Ammon's horn (tissue), 1 donor: ENCODE results near the gene UNC5A.

Experiments used
- DNase-seq: peaks from one replicate; pipeline ENCODE4 v3.0.0-alpha.2; 2016; ENCODE audit warnings: low spot score

UNC5A gene

DNA sequence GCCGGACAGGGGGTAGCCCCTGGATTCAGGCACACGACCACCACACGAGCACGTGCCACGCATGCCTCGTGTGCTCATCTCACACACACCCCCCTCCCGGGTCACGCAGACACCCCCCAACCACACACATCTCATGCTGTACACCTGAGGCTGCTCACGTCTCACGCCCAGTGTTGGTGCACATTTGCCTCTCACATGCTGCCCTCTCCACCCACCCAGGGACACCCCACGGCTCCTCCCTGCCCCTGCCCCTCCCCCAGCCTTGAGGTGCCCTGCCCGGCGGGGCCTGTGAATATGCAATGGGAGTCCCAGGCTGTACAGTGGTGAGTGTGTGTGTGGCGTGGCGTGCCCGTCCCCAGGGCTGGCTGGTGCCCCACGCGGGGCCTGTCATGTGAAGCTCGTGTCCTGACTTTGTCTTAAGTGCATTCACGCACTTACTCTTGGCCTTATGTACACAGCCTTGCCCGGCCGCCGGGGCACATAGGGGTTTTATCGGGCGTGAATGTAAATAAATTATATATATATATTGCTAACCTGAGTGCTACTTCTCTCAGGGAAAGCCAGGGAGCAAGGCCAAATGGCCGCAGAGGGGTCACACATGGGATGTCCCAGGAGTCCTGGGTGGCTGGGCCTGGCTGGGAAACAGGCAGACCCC, 70.1 kb downstream of the UNC5A start:
- no peak for DNase-seq

DNA sequence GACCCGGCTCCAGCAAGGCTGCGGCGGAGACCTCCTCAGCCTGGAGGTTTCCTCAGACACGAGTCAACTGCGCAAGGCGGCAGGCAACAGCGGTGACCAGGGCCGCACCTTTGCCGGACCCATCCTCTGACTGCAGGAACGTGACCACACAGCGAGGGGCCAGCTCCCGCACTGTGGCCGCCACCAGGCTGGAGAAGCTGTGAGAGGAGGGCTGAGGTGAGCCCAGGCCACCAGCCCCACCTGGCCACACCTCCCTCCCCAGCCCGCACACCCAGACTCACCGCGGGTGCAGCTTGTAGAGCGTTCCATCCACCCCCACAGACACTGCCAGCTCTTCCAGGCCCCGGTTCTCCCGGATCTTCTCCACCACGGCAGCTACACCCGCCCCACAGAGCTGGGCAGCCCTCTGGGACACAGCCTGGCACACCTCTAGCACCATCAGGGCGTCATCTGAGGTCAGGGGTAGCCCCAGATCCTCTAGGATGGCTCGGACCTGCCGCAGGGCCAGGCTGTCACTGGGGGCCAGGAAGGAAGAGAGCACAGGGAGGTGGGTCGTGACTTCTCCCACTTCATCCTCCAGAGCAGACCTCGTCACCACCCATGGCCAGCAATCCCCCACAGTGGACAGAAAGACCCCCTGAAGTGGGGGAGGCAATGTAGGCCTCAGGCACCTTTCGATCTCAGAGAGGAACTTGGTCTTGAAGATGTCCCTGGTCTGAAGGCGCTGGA, 70.8 kb downstream of the UNC5A start:
- DNase-seq, result no peak

DNA sequence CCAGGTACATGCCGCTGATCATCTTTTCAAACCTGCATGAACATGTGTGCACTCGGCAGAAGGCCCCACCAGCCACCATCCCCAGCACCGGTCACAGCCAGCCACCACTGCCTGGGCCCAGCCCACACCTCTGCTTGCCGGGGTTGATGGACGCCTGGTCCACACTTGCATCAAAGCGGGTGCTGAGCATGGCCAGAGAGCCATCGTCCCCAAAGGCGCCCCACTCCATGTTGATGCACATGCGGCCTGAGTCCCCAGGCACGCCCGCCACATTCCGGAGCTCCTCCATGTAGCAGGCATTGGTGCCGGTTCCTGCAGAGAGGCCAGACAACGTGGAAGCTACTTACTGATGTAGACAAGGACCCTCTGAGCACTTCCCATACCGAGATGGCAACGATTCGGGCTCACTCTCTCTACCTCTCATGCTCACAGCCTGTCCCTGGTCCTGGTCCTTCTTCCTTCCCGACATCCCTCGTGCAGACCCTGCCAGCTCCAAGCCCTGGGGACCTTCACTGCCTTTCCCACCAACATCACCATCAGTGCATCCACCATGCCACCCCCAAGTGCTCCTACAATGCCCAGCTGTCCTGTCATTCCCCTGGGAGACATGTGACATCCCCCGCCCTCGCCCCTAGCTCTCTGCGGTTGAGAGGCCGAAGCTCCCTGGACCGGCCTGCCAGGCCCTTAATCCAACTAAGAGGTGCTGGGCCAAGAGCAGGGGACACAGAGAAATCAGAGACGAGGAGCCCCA, 71.6 kb downstream of the UNC5A start:
- no peak for DNase-seq

DNA sequence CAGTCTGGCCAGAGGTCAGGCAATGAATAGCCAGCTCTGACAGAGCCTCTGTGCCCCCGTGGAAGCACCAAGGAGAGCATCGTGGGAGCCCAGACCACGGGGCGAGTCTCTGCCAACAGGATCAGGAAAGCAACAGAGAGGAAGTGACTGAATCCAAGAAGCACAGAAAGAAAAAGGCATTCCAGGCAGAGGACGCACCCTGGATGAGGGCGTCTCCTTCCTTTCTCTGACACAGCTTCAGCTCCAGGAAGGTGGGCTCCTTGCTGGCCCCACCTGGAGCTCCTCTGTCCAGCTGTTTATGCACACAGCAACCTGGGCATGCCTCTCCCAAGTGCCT, 72.2 kb downstream of the UNC5A start:
- no peak for DNase-seq

DNA sequence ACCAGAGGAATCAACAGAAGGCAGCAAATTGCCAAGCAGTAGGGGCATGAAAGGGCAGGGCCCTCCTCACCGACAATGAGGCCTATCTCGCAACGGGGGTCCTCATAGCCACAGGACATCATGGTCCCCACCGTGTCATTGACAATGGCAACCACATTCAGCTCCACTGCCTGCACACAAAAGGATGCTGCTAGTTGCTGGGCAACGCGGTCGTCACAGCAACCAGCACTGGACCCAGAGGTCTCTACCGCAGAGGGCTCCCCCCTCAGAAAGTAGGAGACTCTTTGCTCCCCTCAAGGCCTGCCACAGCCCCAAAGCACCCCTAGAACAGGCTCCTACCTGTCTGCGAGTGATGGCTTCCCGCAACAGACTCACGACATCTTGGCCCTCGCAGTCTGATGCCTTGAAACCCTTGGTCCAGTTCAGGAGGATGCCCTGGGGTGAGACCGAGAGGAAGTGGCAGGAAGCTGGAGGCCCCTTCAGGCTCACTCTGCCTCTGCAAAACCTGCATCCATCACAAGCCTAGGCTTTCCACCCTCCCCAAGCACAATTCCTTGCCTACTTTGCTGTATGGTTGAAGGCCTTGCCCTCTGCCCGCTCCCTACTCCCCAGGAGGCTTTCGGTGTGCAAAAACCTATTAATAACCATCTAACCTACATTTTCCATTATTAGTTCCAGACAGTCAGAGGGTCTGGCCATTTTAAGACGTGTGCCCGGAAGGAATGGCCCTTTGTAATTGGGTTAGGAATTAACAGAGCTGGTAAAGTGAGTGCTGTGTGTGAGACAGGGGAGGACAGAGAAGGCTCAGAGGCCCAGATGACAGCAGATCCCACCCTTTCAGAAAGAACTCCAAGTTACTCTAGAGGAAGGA, 73.6 kb downstream of the UNC5A start:
- DNase-seq, result no peak

DNA sequence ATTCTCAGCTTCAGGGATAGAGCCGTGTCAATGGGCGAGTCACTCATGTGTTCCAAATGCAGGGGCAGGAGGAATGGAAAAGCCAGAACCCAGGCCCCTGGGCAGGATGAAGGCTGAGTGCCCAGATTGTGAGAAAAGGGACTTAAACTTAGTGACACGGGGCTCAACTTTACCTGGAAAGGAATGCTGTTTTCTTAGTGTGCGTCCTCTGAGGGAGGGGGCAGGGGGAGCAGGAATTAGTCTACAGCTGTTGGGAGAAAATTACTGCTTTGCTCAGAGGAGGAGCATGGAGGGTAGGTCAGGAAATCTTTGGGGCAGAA, 74.2 kb downstream of the UNC5A start:
- DNase-seq, result no peak

DNA sequence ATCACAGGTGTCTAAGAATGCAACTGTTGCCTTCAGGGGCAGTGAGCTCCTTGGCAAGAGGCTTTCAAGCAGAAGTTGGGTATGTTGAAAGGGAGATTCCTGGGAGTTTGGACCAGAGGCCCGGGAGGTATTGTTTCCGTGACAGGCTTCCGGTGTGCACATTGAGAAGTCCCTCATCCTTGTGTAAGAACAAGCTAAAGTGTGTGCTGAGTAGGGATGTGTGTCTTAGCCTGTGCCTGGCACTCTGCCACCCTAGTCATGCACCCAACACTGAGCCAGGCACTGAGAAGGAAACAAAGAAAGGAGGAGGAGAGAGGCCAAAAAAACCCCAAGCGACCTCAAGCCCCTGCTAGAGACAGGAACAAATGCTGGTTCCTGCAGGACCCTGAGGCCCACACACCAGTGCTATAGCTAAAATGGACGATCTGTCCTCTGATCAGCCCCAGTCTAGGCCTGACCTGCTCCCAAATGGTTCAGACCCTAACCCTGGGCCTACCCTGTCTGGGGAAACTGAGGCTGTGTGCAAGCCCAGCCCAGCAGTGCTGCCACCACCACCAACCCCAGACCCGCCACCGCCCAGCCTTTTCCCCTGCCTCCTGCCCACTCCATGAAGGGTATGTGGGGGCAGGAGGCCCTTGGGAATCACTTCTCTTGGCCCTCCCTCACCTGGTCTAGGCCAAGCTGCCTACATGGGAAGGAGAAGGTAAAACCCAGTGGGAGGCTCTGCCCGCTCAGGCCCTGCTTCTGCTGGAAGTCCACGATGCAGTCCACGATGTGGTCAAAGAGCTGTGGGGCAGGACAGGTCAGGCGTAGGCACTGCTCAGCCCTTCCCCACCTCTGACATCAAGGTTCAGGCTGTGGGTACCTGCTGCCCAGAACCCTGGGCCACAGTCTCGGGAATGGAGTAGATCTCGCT, 76.2 kb downstream of the UNC5A start:
- DNase-seq, result no peak

DNA sequence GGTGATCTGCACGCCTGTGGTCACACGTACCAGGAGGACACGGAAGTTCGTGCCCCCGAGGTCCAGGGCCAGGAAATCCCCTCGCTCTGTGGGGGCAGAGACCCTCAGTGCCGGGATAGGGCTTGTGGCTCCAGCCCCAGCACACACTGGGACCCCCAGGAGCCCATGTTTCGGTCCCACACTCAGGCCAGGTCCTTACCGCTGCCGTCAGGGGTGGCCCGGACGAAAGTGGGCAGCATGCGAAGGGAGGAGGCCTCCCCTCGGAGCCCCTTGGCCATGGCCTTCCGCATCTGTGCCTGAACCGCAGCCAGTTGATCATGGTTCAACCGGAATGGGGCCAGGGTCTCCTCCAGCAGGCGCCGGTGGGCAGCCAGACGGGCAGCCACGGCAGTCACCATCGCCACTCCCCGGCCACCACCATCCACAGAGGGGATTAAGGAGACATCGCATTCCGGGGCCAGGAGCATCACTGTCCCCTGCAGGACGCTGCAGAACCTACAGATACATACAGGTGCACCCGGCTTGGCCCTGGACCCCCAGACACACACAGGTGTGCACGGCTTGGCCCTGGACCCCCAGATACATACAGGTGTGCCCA, 77.0 kb downstream of the UNC5A start:
- DNase-seq, result no peak

DNA sequence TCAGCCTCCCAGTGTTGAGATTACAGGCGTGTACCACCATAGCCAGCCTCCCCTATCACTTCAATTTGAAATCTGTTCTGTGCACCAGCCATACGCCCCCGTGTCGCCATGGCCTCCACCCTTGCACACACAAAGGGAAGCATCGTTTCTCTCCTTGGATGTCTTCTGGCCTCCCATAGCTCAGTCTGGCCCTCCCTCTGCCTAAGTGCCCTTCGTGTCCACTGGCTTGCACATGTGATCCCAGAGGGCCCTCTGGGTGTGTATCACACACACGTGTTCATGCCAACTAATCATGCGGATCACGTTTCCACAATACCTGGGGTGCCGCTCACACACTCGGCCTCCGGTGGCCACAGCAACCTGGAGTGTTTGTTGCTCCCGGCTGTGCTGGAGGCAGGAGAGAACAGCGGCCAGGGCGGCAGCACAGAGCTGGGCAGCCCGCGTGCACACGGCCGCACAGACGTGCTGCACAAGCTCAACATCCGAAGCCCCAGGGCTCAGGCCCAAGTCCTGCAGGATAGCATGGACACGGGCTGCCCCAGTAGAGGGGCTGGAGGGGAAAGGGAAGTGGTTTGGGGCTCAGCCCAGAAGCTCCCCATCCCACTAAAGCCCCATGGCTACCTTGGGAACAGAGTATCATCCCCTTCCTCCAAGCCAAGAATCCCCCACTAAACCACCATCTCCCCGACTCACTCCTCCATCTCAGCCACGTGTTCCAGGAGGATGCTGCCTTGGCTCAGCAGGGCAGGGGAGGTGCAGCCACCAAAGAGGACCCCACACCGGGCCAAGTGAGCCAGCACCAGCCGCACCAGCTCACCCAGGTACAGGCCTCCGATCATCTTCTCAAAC, 77.9 kb downstream of the UNC5A start:
- DNase-seq, result no peak

DNA sequence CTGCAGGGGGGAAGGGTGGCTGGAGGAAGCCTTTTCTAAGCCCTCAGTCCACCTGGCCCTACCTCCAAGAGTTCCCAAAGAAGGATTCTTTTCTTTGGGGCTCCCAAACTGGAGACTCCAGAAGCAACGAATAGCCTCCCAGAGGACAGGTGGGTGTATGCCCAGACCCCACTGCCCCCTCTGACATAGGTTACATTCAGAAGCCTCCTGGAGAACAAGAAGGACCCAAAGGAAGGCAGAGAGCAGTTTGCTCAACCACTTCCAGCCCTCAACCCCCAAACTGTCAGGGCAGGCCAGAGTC, 78.5 kb downstream of the UNC5A start:
- DNase-seq, result no peak

DNA sequence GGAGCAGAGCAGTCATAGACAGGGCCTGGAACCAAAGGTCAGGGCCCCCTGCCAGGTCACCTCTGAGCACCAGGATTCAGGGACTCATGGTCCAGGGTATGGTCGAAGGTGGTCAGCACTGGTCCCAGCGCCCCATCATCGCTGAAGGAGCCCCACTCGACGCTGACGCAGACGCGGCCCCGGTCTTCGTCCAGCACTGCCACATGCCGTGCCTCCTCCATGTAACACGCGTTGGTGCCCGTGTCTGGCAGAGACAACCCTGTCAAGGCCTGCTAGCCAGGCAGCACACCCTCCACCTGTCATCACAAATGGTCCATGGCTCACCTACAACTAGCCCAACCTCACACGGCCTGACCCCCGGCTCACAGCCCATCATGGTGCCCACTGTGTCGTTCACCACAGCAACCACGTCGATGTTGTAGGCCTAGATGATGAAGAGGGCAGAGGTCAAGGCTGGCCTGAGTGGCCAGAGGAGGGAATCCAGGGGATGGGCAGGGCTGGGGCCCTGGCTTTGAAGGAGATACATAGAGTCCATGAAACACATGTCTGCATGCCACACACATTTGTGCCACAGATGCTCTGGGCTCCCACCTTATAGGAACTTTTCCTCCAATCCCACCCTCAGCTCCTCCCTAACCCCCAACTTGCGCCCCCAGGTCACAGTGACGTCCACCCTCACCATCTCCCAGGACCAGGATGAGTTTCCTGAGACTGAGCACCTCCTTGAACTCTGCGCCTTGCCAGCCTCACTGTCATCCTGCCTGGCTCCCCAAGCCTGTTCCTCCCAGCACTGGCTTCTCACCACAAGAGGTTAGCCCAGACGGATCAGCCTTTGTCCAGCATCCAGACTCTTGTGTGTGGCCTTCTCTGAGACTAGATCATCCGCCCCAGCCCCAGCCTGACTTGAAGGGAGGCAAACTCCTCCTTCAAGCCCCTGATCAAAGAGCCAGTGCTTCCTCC, 79.2 kb downstream of the UNC5A start:
- no peak for DNase-seq

DNA sequence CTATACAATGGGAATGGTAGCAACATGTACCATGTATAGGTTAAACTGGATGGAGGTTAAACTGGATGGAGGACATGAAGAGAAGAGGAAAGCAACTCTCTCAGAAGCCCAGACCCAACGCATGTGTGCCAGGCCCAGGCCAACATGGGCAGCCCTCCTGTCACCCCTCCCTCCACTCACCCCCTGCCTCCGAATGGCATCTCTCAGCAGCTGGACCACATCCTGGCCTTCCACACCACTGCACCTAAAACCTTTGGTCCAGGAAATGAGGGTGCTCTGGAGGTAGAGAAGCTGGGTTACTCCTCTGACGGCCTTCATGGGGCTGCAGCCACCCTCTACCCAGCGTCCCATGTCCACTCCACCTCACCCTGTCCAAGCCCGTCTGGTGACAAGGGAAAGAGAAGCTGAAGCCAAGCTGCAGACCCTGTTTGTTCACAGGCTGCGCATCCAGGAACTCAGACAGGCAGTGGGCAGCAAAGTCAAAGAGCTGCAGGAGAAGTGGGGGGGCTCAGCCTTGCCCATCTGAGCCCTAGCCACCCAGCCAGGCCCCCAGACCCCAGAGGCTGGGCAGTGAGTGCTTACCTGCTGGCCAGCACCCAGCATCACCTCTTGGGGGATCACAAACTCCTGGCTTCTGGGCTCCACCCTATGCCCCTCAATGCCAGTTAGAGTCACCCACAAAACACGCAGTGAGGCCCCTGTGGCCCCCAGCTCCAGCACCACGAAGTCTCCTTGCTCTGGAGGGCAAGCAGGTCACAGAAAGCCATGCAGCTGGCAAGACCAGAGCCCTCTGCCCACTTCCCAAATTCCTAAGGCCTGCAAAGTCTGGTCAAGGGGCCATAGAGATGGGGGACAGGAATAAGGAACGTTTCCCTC, 80.3 kb downstream of the UNC5A start:
- no peak for DNase-seq

DNA sequence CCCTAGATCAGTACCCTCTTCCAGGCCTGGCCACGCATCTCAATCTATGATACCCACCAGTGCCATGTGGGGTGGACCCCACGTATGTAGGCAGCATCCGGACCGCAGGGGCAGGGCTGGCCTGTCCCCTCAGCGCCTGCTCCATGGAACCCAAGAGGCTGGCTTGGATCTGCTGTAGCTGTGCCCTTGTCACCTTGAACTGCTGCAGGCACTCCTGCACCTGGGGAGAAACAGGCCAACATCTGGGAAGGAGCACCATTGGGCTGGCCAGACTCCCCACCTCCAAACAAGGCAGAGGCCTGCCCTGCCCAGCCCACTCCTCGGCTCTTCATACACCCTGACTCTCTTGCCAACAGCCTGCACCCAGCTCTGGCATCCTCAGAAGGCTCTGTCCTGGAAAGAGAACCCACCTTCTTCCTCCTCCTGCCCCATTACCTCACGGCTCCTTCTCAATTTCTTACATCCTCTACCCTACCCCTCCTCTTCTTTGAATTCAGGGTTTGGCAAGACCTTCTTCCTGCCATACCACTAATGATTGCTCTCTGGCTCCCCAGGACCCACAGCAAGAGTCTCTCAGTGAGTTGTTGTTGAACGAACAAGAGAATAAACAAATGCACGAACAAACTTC, 81.1 kb downstream of the UNC5A start:
- no peak for DNase-seq

DNA sequence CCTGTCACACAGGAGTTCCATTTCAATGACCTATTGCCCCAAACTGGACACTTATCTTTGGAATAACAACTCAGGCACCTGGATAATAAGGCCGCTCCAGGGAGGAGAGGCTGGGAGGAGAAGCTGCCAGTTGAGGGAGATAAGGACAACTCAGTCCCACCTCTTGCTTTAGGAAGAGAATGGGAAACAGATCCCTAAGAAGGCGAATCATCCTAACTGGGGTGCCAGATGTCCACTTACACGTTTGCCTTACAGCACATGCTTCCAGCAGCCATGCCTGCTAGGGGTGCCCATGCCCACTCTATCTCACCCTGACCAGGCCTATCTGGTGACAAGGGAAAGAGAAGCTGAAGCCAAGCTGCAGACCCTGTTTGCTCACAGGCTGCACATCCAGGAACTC, 82.3 kb downstream of the UNC5A start:
- no peak for DNase-seq

DNA sequence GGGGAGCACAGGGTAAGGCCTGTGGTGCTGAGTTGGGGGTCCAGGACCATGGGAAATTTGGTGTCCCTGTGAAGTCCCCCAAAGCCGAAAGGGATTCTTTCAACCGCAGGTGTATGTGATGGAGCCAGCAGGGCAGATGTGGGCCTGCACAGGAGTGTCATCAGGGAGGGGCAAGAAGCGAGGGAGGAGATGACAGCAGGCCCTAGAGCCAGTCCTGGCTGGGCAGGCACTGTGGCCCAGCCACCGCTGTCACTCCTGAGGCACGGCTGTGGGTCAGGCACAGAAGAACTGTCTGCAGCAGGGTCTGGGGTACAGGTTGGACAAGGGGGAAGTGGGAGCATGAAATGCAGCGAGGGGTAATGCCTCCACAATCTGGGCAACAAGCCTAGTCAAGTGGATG, 83.9 kb downstream of the UNC5A start:
- no peak for DNase-seq

DNA sequence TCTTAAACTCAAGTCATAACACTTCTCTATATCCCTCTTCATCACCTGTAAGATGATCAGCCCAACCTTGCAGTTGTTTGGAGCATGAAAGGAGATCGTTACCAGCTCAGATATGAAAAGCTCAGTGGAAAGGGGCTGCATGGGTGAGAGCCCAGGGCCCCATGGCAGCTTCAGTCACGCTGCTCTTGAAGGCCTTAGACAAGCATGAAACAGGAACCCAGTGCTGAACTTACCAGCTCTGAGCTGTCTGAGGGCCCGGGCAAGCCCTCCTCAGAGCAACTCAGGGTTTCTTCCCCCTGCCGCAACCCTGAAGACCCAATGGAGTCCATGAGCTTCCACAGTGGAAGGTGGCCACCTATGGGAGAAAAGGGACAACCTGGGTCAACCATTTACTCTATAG, 85.5 kb downstream of the UNC5A start:
- no peak for DNase-seq

DNA sequence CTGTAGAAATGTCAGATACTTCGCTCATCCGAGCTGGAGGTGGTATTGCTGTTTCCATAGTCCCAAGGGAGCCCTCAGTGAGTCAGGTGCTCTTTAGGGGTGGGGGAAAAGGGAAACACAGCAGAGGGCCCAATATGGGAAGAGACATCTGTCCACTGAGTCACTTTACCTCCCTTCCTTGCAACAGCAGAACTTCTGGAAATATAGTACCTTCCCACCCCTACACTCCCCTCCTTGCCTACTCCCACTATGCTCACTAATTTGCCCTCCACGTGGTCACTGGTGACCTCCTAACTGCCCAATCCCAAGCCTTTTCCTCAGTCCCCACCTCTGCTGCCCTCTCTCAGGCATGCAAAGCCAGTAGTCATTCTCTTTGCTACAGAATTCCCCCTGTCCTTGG, 86.9 kb downstream of the UNC5A start:
- DNase-seq, result no peak
